ENCODE measurements around the gene CCNK. TPM values are rescaled to one million over a fixed set of nuclear protein-coding genes. Genes with fewer than 3 reads are reported as not detected.

CCNK gene
- total RNA-seq, 1 donor: 28.6 TPM

DNA sequence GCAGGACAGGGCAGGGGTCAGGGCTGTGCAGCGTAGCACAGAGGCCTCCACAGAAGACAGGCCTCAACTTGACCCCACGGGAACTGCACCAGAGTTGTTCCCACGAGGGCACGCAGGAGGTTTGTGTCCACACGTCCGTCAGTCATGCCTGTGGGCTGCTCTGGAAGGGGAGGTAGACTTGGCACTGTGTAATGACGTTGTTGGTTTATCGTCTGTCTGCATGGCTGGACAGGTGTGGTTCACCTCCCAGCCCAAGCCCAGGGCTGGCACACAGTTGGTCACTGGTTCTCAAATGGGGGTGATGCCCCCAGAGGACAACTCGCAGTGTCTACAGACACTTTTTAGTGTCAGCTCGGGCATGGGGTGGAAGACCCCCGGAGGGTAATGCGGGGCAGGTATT is 45.8 kb downstream of the CCNK start:
- no peak overlapping the region for H2AFZ ChIP-seq (ENCODE audit: low read length)
- TF ChIP-seq, protein P1, sequence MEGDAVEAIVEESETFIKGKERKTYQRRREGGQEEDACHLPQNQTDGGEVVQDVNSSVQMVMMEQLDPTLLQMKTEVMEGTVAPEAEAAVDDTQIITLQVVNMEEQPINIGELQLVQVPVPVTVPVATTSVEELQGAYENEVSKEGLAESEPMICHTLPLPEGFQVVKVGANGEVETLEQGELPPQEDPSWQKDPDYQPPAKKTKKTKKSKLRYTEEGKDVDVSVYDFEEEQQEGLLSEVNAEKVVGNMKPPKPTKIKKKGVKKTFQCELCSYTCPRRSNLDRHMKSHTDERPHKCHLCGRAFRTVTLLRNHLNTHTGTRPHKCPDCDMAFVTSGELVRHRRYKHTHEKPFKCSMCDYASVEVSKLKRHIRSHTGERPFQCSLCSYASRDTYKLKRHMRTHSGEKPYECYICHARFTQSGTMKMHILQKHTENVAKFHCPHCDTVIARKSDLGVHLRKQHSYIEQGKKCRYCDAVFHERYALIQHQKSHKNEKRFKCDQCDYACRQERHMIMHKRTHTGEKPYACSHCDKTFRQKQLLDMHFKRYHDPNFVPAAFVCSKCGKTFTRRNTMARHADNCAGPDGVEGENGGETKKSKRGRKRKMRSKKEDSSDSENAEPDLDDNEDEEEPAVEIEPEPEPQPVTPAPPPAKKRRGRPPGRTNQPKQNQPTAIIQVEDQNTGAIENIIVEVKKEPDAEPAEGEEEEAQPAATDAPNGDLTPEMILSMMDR (IDR thresholded peaks at IDR 0.05; ENCODE audit: extremely low read depth, low read depth, low read length): no peak
- no peaks in the 10 kb centered on the region for H3K9me3 ChIP-seq (ENCODE audit: low read depth, low read length)
- no peaks in the 10 kb centered on the region for H3K36me3 ChIP-seq (ENCODE audit: insufficient read depth, low read length)
- no peaks in the 10 kb centered on the region for H4K20me1 ChIP-seq (ENCODE audit: insufficient read depth, low read length)
- H3K79me2 ChIP-seq (ENCODE audit: insufficient read depth, low read length): no peaks in the 10 kb centered on the region
- no peak overlapping the region for H3K4me3 ChIP-seq (ENCODE audit: insufficient read depth, low read length)
- no peak for DNase-seq (ENCODE audit: insufficient read length, low spot score, missing footprints)
- peaks cover 31% of the 10 kb centered on the region for H3K4me1 ChIP-seq (ENCODE audit: insufficient read depth, low read length)
- no peaks in the 10 kb centered on the region for H3K27me3 ChIP-seq (ENCODE audit: insufficient read depth, low read length)
- H3K27ac ChIP-seq (ENCODE audit: low read depth, low read length): no peak overlapping the region
- no peak overlapping the region for H3K4me2 ChIP-seq (ENCODE audit: insufficient read depth, low read length)

DNA sequence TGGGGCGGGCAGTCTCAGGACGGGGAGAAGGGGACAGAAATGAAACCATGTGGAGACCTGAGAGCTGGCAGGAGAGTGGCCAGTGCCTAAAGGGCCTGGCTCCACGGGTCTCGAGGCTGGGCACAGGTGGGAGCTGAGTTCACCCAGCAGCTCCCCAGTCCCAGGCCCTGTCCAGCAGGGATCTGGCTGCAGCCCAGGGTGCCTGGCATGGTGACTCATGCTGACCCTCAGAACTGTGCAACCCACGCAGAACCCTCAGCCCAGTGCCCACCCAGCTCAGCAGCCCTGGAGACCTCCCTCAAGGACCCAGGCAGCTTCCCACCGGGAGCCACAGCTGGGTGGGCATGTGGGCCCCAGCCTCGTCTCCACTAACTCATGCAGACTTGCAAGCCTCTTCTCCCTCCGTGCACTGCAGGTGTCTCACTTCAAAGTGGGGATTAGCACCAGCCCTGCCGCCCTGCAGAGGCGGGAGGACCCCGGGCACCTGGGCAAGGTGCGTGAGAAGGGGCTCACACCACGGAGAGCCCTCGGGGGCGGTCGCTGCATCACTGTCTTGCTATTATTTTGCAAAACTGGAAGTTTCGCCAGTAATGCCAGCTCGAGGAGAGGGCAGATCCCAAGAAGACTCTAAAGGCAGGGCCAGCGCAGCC is 46.3 kb downstream of the CCNK start:
- Histone ChIP-seq H3K27ac (ENCODE audit: low read depth, low read length) (no peak overlapping the region), H3K79me2 (ENCODE audit: insufficient read depth, low read length) (no peaks in the 10 kb centered on the region), H3K27me3 (ENCODE audit: insufficient read depth, low read length) (no peaks in the 10 kb centered on the region), H2AFZ (ENCODE audit: low read length) (no peak overlapping the region), H3K9me3 (ENCODE audit: low read depth, low read length) (no peaks in the 10 kb centered on the region), H3K36me3 (ENCODE audit: insufficient read depth, low read length) (no peaks in the 10 kb centered on the region), H3K4me1 (ENCODE audit: insufficient read depth, low read length) (peaks cover 29% of the 10 kb centered on the region), H3K4me2 (ENCODE audit: insufficient read depth, low read length) (no peak overlapping the region), H3K4me3 (ENCODE audit: insufficient read depth, low read length) (no peak overlapping the region), H4K20me1 (ENCODE audit: insufficient read depth, low read length) (no peaks in the 10 kb centered on the region)
- TF ChIP-seq, protein P1 (IDR thresholded peaks at IDR 0.05; ENCODE audit: extremely low read depth, low read depth, low read length): no peak
- no peak for DNase-seq (ENCODE audit: insufficient read length, low spot score, missing footprints)

DNA sequence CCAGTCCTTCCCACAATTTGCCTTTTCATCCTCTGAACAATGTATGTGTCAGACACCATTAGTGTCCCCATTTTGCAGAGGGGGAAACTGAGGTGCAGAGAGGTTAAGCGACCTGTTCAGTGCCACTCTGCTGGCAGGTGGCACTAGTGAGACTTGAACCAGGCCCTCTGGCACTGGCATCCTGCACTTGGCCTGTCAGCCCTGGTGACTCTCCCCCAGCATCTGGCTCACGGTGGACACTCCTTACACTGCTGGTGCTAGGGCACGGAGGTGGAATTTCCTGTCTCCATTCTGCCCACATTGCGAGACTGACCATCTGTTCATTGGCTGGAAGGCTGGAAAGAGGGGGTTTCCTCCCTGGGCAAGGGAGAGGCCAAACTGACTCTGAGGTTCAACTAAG is 48.7 kb downstream of the CCNK start:
- Histone ChIP-seq H4K20me1 (ENCODE audit: insufficient read depth, low read length) (peaks cover 3% of the 10 kb centered on the region), H3K27me3 (ENCODE audit: insufficient read depth, low read length) (no peaks in the 10 kb centered on the region), H2AFZ (ENCODE audit: low read length) (no peak overlapping the region), H3K36me3 (ENCODE audit: insufficient read depth, low read length) (no peaks in the 10 kb centered on the region), H3K9me3 (ENCODE audit: low read depth, low read length) (no peaks in the 10 kb centered on the region), H3K27ac (ENCODE audit: low read depth, low read length) (no peak overlapping the region), H3K79me2 (ENCODE audit: insufficient read depth, low read length) (no peaks in the 10 kb centered on the region), H3K4me1 (ENCODE audit: insufficient read depth, low read length) (peaks cover 28% of the 10 kb centered on the region), H3K4me3 (ENCODE audit: insufficient read depth, low read length) (no peak overlapping the region), H3K4me2 (ENCODE audit: insufficient read depth, low read length) (no peak overlapping the region)
- TF ChIP-seq, protein P1 (IDR thresholded peaks at IDR 0.05; ENCODE audit: extremely low read depth, low read depth, low read length): no peak
- DNase-seq (ENCODE audit: insufficient read length, low spot score, missing footprints): no peak

DNA sequence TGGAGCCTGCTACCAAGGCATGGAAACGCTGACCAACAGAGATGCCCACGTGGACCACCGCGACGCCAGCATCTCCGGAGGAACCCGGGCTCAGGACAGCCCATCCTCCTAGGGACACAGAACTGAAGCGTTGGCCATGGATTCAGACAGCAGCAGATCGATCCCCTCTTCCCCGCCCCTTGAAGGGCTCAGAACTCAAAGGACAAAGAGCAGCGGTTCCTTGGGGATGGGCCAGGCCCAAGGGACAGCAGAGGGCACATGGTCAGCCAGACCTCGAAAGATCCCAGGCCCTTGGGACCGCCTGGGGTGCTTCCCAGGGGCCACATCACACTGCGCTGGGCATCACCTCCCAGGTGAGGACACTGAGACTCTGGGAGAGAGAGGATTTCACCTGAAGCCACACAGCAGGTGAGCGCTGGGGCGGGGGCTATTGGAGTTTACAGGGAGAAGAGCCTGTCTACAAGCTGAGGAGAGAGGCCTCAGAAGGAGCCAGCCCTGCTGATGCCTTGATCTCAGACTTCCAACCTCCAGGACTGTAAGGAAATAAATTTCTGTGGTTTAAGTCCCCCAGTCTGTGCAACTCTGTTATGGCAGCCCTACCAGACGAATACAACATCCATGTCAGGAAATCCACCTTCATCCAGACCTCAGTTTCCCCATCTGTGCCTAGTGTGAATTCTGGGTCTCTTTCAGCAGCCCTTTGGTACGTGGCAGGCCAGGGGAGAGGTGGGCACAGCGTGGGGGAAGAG is 49.4 kb downstream of the CCNK start:
- Histone ChIP-seq H3K4me1 (ENCODE audit: insufficient read depth, low read length) (peaks cover 33% of the 10 kb centered on the region), H3K36me3 (ENCODE audit: insufficient read depth, low read length) (no peaks in the 10 kb centered on the region), H3K9me3 (ENCODE audit: low read depth, low read length) (no peaks in the 10 kb centered on the region), H3K4me2 (ENCODE audit: insufficient read depth, low read length) (no peak overlapping the region), H3K79me2 (ENCODE audit: insufficient read depth, low read length) (no peaks in the 10 kb centered on the region), H3K27me3 (ENCODE audit: insufficient read depth, low read length) (no peaks in the 10 kb centered on the region), H2AFZ (ENCODE audit: low read length) (no peak overlapping the region), H3K27ac (ENCODE audit: low read depth, low read length) (peak overlapping the region; percentile 60), H3K4me3 (ENCODE audit: insufficient read depth, low read length) (no peak overlapping the region), H4K20me1 (ENCODE audit: insufficient read depth, low read length) (peaks cover 3% of the 10 kb centered on the region)
- DNase-seq (ENCODE audit: insufficient read length, low spot score, missing footprints): no peak
- TF ChIP-seq, protein P1 (IDR thresholded peaks at IDR 0.05; ENCODE audit: extremely low read depth, low read depth, low read length): no peak

All from osteoblast (primary cell).